HT-29 (cell line): ENCODE data around the gene PTPN2. TPM values are rescaled to one million over a fixed set of nuclear protein-coding genes. Genes with fewer than 3 reads are reported as not detected.
"Not testable (repeated sequence)": the region's sequence is repeated elsewhere in the genome, so short reads cannot be mapped to it uniquely, and the experiment has no call there.

ENCODE experiments used
- DNase-seq: peaks from one replicate; pipeline ENCODE4 v3.0.0-alpha.2; 2015; ENCODE audit warnings: low spot score
- total RNA-seq: library from RNA; depleted of rRNA; stranded (reverse); fragments of >200 nt; shearing (Covaris generic); gene quantifications from 2 replicates; pipeline ENCODE4 v1.2.3, GENCODE V29; 2014

The PTPN2 gene
- total RNA-seq, 1 experiment from 2014 or later: 27.7 TPM

DNA sequence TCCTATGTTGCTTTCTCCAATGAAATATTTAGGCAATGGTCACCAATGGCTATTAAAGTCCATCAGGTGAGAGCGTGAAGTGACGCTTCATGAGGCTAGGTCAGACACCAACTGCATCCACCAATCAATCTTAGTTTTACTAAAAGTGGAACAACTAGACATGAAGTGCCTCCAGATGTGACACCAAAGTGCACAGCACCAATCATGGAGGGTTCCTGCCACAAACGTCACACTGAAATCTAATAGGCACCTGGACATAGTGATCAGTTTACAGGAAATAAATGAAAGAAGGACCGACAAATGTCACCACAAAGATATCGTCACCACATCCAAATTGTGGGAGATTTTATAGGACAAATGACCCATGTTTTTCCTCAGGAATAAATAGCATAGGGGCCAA, 110.7 kb downstream of the PTPN2 start:
- no peak for DNase-seq

DNA sequence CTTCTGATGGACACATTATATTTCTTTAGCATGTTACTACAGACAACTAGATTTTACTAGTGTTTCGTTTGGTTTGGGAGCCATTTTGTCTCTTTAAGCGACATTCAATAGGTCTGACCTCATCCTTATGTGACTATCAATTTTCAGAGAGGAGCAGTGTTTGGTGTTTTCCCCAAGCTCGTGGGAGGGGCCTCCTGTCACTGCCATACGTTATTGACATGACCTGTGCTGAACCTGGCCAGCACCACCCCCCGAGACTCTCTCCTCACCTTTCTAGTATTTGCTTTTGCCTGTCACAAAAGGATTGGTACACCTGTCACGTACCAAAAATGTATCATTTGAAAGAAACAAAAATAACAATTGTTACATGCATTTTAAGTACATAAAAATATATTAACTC, 111.9 kb downstream of the PTPN2 start:
- no peak for DNase-seq

DNA sequence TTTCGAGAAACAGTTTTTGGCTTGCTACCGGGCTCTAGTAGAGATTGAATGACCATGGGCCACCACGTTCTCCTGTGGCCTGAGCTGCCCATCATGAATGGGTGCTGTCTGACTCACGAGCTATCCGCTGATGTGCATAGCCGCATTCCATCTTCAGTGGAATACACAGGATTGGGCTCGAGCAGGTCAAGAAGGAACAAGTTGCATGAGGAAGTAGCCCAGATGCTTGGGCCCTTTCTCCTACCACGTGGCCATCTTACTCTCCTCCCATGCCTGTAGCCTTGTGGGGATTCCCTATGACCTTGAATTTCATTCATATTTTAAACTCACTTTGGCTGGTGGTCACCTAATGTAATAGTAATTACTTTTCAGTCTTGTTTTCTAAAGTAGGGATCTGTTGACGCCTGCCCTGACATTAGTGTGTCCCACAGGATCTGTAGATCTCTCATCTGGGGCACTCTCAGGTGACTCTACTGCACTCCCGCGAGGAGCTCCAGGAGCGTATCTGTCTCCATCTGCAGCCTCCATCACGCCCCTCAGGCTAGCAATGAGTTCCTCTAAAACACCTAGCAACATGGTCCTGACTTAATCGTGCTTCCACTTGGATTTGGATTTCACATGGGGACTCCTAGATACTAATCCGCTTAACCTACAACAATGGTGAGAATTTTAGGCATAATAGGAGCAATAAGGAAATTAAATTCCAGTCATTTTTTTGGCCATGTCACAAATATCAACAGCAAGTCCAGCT, 113.4 kb downstream of the PTPN2 start:
- DNase-seq: no peak

DNA sequence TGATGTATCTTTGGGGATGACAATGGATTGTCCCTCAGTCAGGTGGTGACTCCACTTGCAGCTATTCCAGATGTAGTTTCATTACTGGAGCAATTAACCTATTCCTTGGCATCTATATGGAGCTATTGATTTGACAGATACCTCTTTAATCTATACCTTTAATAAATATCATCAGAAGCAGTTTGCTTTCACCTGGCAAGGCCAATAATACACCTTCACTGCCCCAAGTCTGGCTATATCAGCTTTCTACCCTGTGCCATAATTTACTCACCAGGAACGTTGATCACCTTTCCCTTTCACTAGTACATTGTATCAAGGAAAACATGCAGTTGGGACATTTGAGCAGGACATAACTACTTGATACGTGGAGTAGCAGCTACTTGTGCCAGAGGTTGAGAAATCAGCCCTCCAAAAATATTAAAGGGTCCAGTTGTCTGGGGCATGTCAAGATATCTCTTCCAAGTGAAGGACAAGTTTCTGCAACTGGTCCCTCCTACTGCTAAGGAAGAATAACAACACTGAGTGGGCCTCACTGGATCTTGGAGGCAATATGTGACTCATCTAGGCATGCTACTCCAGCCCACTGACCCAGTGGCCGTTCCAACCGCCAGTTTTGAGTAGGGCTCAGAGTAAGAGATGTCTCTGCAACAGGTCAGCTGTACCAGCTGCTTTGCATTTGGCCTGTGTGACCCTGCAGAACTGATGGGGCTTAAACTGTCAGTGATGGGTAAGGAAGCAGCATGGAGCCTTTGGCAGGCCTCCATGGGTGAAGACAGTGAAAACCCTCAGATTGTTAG, 114.2 kb downstream of the PTPN2 start:
- DNase-seq: no peak

DNA sequence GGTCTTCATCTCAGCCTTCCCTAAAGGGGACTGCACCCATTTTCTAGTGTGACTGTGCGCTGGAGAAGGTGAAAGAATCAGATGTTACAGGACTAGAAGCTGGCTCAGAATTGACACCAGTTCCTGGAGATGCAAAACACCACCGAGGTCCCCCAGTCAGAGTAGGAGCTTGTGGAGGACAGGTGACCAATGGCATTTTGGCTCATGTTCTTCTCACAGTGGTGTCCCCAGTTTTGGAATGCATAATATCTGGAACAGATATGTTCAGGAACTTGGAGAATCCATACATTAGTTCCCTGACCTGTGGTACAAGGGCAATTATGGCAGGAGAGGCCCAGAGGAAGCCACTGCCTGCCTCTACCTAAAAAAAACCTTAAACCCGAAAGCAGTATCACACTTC, 114.9 kb downstream of the PTPN2 start:
- DNase-seq: no peak

DNA sequence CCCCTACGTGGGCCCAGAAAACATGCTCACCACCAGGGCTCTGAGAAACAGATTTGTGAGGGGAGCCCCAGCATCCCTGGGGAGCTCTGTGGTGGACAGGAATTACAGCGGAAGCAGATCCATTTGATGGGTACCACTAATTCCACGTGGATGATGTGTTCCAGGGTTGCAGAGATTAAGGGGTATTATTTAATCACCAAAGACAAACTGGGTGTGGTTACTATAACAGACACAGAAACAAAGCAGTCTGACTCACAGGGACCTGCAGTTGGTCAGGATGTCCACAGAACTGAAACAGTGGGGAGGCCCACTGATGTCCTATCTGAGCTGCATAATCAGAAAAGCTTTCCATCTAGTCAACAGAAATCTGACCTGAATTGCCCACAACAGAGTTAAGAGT, 115.4 kb downstream of the PTPN2 start:
- DNase-seq: no peak

DNA sequence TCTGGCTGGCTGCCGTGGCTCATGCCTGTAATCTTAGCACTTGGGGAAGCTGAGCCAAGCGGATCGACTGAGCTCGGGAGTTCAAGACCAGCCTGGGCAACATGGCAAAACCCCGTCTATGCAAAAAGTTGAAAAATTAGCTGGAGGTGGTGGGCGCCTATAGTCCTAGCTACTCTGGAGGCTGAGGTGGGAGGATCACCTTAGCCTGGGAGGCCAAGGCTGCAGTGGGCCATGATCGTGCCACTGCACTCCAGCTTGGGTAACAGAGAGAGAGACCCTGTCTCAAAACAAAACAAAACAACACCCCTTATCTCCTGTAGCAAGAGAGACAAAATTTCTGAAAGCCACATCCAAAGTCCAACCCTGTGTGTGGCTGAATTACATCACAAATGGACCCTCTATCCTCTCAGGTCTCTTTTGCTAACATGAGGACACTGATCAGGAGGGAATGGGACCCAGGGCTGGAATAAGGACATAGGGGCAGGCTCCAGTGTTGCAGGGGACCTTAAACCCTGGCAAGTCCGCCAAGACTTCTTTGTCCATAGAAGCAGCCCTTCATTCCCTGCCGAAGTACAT, 116.4 kb downstream of the PTPN2 start:
- DNase-seq: no peak

DNA sequence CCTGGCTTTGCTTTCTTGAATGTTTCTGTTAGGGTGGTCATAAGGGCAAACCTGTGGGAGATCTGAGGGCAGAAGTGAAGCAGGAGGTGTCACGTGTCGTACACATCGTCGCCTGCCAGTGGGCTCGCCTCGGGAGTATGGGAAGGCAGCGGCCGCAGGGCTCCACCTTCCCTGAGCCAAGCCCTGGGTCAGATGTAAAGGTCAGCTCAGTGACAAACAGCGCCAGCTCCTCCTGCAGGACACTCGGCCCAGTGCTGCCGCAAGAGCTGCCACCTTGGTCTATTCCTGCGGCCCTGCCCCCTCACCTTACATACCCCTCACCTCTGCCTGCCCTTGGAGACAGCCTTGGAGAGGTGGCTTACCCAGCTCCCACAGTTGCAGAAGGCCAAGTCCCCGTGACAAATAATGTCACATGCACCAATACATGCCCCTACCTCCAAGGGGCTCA, 117.0 kb downstream of the PTPN2 start:
- peak; percentile 40 for DNase-seq

DNA sequence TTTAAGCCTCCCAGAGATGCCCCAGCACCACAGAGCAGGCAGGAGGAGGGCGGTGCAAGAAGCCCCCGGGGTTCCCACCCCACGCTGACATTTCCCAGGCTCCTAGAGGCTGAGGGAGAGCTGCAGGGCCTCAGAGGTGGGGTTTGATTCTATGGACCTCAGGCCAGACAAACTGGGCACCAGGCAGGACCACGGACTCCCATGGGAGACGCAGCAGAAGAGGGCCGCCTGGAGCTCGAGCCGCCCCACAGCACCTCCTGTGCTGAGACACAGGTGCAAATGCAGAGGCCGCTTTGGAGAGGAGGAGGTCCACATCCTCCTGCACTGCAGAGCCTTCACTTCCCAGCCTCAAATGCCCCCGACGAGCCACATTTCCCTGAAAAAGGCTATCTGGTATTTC, 118.5 kb downstream of the PTPN2 start:
- no peak for DNase-seq

DNA sequence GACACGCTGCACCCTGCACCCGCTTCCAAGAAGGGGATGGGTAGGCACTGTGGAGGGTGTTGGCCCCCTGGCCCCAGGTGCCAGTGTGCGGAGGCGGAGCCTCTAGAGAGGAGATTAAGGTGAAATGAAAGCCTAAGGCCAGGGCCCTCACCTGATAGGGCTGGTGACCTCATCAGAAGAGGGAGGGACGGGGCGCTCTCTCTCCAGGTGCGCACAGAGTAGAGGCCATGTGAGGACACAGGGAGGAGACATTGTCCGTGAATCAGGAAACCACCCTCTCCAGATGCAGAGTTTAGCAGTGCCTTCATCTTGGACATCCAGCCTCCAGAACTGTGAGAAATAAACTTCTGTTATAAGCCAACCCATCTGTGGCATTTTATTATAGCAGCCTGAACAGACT, 118.9 kb downstream of the PTPN2 start:
- no peak for DNase-seq

DNA sequence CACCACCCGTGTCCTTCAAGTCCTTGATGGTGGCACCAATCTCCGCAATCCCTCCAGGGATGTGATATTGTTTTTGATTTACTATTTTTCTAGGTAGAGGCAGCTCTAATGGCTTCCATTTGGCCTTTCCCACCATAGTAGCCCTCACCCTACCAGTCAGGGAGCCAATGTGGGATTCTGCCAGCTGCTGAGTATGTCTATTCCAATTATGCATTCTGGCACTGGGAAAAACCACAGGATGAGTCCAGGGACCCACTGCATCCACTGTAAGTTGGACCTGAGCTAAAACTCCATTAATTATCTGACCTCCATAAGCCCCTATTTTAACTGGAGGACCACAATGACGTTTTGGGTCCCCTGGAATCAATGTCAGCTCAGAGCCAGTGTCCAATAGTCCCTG, 125.5 kb downstream of the PTPN2 start:
- DNase-seq: not testable (repeated sequence)

DNA sequence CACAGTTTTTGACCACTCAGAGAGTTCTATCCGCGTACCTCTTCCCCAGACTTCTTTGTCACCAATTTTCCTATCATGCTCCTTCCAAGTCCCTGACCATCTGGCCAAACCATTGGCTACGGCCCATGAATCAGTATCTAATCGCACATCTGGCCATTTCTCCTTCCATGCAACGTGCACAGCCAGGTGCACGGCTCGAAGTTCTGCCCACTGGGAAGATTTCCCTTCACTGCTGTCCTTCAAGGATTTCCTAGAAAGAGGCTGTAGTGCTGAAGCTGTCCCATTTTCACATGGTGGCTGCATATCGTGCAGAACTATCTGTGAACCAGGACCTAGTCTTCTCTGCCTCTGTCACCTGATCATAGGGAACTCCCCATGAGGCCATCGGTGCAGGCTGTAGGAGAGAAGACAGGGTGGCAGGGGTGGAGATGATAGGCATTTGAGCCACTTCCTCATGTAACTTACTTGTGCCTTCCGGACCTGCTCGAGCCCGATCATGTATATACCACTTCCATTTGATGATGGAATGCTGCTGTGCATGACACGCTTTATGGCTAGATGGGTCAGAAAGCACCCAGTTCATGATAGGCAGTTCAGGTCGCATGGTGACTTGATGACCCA, 127.3 kb downstream of the PTPN2 start:
- not testable (repeated sequence) for DNase-seq

DNA sequence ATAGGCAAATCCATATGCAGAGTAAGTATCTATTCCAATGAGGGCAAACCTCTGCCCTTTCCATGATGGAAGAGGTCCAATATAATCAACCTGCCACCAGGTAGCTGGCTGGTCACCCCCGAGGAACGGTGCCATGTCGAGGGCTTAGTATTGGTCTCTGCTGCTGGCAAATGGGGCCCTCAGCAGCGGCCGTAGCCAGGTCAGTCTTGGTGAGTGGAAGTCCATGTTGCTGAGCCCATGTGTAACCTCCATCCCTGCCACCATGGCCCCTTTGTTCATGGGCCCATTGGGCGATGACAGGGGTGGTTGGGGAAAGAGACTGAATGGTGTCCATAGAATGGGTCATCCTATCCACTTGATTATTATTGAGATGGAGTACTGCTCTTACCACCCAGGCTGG, 128.4 kb downstream of the PTPN2 start:
- DNase-seq: not testable (repeated sequence)

DNA sequence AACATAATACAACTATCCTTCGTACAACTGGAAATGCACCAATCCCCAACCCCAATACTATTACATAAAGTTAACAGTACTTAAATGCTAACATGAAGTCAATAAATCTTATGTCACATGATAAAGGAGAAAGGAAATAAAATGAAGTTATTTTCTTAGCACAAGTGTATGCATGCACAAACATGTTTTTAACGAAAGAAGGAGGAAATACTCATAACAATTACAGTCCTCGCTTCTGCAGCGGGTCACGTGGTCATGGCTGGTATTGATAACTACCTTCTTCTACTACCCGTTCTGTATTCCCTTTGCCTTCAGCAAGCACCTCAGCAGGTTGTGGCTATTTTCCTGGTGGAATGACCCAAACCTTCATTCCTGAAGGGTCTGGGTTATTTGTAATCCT, 129.5 kb downstream of the PTPN2 start:
- DNase-seq: no peak

DNA sequence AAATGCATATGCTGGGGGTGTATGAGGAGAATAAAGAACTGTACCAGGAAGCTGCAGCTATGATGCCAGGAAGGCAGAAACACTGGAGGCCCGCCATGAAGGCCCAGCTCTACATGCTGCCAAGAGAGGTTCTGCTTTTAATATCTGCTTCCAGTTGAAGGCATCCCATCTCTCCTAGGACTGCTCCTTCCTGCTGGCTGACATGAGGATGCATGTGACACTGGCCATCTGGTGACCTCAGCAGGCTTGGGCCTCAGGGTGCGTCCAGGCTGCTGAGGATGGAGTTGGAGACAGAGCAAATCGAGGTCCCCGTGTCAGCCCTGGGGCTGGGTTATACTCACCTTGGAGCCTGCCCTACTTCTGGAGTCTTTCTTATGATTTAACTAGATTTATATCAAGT, 132.1 kb downstream of the PTPN2 start:
- no peak for DNase-seq

DNA sequence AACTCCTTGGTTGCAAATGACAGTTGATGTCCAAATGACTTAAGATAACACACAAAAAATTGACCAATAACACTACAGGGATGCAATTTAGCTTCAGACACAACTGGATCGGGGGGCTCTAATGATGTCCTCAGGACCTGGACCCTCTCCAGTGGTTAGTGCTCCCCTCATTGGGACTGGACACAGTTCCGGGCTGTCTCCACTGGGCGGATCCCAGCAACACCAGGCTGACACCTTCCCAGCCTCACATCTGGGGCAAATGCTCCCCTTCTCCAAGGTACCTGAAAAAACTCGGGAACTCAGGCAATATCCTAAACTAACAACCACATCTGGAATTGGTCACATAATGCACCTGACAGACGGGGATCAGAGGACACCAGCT, 132.5 kb downstream of the PTPN2 start:
- no peak for DNase-seq

DNA sequence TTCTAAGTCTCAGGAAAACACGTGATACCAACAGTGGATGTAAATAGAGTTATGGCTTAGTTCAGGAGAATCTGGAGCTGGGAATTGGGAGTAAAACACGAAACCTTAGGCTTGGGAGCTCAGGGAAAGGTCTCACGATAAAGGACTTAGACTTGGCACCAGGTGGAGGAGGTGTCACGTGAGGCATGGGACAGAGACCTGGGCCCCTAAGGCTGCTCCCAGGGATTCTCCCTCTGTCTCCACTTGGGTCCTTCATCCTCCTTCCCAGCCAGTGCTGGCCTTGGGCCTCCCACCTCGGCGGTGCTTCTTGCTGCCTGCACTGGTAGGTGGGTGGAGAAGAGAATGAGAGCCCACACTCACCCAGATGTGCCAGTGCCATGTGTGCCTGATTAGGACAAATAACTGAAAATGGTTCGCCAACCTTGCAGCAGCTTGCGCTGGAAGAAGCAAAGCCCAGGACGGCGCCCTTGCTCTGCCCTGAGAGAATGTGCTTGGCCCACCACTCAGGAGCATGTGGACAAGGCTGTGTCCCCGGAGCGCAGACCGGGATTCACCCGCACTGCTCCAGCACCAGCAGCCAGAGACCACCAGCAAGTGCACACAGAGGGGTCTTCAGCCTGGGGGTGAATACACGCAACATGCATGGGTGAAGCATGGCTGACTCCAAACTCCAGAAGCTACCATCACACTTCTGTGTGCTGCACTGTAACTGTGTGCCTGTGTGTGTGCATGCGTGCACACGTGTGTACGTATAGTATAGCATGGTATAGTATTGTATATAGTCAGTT, 133.1 kb downstream of the PTPN2 start:
- no peak for DNase-seq

DNA sequence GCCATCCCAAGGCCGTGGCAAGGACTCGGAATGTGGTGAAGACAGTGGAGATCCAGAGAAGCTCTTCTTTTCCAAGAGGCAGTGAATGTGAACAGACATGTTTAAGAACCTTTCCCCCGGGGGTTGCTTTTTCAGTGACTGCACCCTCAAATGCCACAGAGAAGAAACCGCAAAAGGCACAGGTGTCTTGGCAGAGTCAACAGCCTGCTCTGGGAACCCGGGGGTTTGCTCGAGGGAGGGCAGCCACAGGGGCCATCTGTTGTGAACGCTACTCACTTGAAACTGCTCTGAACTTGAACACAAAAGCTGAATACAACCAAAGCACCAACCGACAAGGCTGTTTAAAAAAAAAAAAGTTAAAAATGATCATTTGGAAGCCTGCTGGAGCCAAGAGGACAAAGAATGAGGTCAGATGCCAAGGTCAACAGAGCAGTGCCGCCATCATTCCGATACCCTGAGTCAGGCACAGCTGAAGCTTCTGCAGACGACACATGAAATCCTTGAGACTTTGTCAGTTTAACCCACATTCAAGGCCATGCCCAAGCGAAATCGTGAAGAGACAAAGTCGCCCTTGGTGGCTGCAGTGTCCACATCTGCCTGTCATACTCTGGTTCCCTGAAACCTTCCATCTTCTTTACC, 133.8 kb downstream of the PTPN2 start:
- DNase-seq: no peak

DNA sequence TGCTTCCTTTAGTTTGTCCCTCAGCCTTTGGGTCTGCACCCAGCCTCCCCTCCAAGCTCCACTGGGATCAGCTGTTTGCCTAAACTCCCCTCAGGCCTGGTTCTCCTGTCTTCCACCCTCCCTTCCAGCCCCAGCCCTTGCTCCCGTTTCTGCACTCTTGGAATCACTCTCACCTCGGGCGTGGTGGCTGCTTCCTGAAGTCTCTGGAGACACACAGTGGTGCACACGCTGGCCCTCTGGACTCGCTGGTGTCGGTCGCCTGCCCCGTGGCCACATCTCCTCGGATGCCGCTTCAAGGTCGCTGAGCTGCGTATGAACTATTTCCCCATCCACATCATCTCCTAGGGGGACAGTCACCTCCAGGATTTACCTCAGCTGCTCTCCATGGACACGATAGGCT, 134.9 kb downstream of the PTPN2 start:
- no peak for DNase-seq

DNA sequence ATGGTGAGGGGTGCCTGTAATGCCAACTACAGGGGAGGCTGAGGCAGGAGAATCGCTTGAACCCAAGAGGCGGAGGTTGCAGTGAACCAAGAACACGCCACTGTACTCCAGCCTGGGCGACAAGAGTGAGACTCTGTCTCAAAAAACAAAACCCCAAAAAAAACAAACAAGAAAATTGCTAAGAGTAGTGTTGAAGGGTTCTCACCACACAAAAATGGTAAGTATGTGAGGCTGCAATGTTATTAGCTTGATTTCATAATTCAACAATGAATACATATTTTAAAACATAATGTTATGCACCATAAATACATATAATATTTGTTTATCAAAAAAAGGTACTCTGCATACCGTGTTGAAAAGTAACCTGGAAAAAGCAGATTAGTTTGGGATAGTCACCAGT, 135.4 kb downstream of the PTPN2 start:
- no peak for DNase-seq
